ENCODE results near the gene RBM19.

RBM19 gene

DNA sequence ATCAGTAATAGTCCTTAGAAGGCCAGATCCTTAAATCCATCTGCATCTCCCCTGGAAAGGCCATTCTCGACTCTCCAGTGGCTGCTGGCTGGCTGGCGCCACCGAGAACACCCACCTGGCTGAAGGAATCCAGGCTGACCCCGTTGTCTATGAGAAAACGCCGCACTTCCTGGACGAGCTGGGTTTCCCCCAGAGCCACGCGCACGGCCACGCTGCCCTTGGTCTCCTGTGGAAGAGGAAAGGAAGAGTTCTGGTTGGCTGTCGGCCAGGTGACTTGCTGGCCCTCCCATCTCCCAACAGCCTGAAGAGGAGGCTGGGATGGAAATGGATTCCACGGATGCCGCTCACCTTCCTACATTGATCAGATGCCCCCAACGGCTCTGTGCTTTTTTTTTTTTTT, 23.9 kb downstream of the RBM19 start:
- Histone ChIP-seq H3K9ac (ENCODE audit: low read length) (no peak overlapping the region), H3K36me3 (ENCODE audit: control insufficient read depth, insufficient read depth, low read length) (peaks cover 45% of the 10 kb centered on the region), H3K4me1 (ENCODE audit: control insufficient read depth, insufficient read depth, low read length) (no peaks in the 10 kb centered on the region), H3K27me3 (ENCODE audit: control insufficient read depth, insufficient read depth, low read length) (no peaks in the 10 kb centered on the region), H3K4me3 (ENCODE audit: low read length) (no peak overlapping the region), H3K27ac (ENCODE audit: low read depth, low read length) (no peak overlapping the region)

DNA sequence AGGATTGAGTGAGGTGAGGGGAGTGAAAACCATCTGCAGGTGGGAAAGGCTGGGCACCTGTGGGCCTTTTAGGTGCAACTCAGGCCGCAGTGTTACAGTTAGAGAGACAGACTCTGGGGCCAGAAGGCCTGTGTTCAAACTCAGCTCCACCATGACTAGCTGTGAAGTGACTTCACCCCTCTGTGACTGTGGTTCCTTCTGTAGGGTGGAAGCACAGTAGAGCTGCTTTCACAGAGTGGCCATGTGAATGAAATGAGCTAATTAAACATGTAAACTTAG, 25.0 kb downstream of the RBM19 start:
- no peaks in the 10 kb centered on the region for H3K4me1 ChIP-seq (ENCODE audit: control insufficient read depth, insufficient read depth, low read length)
- H3K36me3 ChIP-seq (ENCODE audit: control insufficient read depth, insufficient read depth, low read length) = peaks cover 44% of the 10 kb centered on the region
- H3K27ac ChIP-seq (ENCODE audit: low read depth, low read length) = no peak overlapping the region
- H3K27me3 ChIP-seq (ENCODE audit: control insufficient read depth, insufficient read depth, low read length) = no peaks in the 10 kb centered on the region
- H3K9ac ChIP-seq (ENCODE audit: low read length) = no peak overlapping the region
- H3K4me3 ChIP-seq (ENCODE audit: low read length) = no peak overlapping the region

DNA sequence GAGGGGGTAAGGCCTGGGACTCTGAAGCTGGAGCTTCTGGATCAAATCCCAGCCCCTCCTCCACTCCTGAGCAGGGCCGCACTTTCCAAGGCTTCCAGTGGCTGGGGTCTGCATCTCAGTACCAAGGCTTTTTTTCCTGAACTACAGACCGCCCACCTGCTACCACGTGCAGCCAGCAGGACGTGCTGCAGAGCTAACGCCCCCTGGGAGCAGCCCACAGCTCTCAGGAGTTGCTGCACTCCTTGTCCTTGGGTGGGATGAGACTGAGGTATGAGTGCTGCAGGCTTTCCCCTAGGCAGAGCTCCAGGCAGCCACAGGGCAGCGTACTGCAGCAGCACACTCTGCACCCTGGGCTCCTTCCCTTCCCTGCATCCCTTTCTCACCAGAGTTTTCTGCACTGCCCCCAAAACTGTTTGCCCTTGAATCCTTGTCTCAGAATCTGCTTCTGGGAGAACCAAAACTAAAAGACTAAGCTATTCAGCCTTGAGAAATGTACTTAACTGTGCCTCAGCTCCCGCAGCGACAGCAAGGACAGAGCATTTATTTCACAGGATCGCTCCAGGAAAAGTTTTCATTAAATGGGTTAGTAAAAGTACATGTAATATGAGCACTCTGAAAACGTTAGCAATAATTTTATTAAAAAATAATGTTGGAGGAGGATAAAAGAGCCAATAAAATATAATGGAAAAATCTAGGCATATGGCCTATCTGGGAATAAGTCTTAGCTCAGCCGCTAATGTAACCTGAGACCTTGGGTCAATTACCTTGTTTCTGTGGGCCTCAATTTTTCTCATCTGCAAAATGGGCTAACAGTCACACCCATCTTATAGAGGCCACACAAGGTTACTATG, 25.5 kb downstream of the RBM19 start:
- Histone ChIP-seq H3K27ac (ENCODE audit: low read depth, low read length) (no peak overlapping the region), H3K9ac (ENCODE audit: low read length) (no peak overlapping the region), H3K4me3 (ENCODE audit: low read length) (no peak overlapping the region), H3K36me3 (ENCODE audit: control insufficient read depth, insufficient read depth, low read length) (peaks cover 40% of the 10 kb centered on the region), H3K4me1 (ENCODE audit: control insufficient read depth, insufficient read depth, low read length) (no peaks in the 10 kb centered on the region), H3K27me3 (ENCODE audit: control insufficient read depth, insufficient read depth, low read length) (no peaks in the 10 kb centered on the region)

DNA sequence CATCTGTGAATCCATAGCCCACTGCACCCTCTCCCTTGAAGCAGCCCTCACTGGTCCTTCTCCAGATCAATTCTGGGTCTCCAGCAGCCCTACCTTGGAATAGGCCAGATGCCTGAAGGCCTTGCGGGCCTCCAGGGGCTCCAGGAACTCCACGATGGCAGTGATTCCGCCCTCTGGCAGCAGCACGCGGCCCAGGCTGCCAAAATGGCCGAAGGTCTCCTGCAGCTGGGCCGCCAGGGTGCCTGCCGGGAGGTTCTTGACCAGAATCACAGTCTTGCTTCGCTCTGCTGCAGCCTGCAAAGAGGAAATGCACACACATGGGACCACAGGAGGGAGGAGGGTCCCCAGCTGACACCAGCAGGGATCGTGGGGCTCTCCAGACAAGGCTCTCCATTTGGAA, 26.3 kb downstream of the RBM19 start:
- Histone ChIP-seq H3K36me3 (ENCODE audit: control insufficient read depth, insufficient read depth, low read length) (peaks cover 34% of the 10 kb centered on the region), H3K27me3 (ENCODE audit: control insufficient read depth, insufficient read depth, low read length) (no peaks in the 10 kb centered on the region), H3K27ac (ENCODE audit: low read depth, low read length) (no peak overlapping the region), H3K4me3 (ENCODE audit: low read length) (no peak overlapping the region), H3K9ac (ENCODE audit: low read length) (no peak overlapping the region), H3K4me1 (ENCODE audit: control insufficient read depth, insufficient read depth, low read length) (no peaks in the 10 kb centered on the region)

DNA sequence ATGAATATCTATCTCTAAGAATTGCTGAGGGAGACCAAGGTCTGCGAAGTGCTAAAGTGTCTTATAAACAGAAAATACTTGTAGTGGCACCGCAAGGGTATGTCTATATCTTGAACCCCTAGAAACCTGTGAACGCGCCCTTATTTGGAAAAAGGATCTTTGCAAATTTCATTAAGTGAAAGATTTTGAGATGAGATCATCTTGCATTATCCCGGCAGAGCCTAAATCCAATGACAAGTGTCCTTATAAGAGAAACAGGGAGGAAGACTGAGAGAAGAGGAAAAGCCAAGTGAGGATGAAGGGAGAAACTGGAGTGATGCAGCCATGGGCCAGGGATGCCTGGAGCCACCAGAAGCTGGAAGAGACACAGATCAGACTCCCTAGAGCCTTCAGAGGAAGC, 27.7 kb downstream of the RBM19 start:
- H3K4me3 ChIP-seq (ENCODE audit: low read length) = no peak overlapping the region
- H3K27me3 ChIP-seq (ENCODE audit: control insufficient read depth, insufficient read depth, low read length) = no peaks in the 10 kb centered on the region

DNA sequence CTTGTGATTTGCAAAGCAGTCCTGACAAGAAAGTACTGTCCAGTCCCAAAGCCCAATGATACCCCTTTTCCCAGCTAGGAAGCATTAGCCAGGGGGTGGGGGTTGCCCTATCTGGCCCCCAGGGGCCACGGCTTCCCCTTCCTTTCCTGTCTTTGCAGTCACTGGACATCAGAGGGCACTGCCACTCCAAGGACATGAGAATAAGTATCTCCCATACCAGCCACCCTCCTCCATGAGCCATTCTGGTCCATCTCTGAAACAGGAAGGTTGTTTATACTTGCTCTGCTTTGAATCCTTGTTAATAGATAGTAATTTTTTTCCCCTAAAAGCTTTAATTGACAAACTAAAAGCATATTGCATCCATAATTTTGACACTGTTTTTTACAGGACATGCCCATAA, 29.7 kb downstream of the RBM19 start:
- Histone ChIP-seq H3K4me3 (ENCODE audit: low read length) (no peak overlapping the region), H3K36me3 (ENCODE audit: control insufficient read depth, insufficient read depth, low read length) (peaks cover 29% of the 10 kb centered on the region), H3K27me3 (ENCODE audit: control insufficient read depth, insufficient read depth, low read length) (no peaks in the 10 kb centered on the region), H3K4me1 (ENCODE audit: control insufficient read depth, insufficient read depth, low read length) (no peaks in the 10 kb centered on the region), H3K9ac (ENCODE audit: low read length) (no peak overlapping the region), H3K27ac (ENCODE audit: low read depth, low read length) (no peak overlapping the region)

More for the DNA sequence above, 27.7 kb downstream of the RBM19 start:
- Histone ChIP-seq H3K27ac (ENCODE audit: low read depth, low read length) (no peak overlapping the region), H3K9ac (ENCODE audit: low read length) (no peak overlapping the region), H3K4me1 (ENCODE audit: control insufficient read depth, insufficient read depth, low read length) (no peaks in the 10 kb centered on the region), H3K36me3 (ENCODE audit: control insufficient read depth, insufficient read depth, low read length) (peaks cover 35% of the 10 kb centered on the region)

DNA sequence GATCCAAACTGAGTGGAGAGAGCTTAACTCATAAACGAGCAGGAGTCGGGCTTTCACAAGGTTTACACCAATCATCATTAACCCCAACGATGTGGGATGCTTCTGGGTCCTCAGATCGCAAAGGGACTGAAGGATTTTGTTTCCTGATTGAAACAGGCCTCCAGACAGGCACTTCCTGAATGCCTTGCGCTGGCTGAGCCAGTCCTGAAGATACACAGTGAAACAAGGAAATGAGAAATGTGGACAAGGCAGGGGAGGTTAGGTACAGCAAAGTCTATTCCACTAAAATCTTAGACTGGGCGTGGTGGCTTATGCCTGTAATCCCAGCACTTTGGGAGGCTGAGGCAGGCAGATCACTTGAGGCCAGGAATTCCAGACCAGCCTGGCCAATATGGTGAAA, 30.7 kb downstream of the RBM19 start:
- Histone ChIP-seq H3K4me1 (ENCODE audit: control insufficient read depth, insufficient read depth, low read length) (no peaks in the 10 kb centered on the region), H3K4me3 (ENCODE audit: low read length) (no peak overlapping the region), H3K9ac (ENCODE audit: low read length) (no peak overlapping the region), H3K36me3 (ENCODE audit: control insufficient read depth, insufficient read depth, low read length) (peaks cover 22% of the 10 kb centered on the region), H3K27me3 (ENCODE audit: control insufficient read depth, insufficient read depth, low read length) (no peaks in the 10 kb centered on the region), H3K27ac (ENCODE audit: low read depth, low read length) (no peak overlapping the region)

DNA sequence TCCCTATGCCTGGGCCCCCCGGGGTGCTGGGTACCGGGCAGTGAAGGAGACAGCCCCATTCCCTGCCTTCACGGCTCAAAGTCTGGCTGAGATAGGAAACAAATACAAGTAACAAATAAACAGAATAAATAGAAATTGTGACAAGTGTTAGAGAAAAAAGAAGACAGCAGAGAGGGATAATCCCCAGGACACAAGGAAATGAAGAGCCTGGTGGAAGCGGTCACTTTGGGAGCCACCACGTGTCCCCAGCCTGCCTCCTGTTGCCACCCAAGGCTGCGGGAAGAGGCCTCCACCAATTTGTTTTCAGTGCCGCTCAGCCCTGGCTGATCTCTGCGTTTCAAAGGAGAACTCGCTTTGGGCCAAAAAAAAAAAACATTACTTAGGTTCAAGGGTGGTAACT, 31.2 kb downstream of the RBM19 start:
- Histone ChIP-seq H3K4me1 (ENCODE audit: control insufficient read depth, insufficient read depth, low read length) (no peaks in the 10 kb centered on the region), H3K4me3 (ENCODE audit: low read length) (no peak overlapping the region), H3K27ac (ENCODE audit: low read depth, low read length) (no peak overlapping the region), H3K9ac (ENCODE audit: low read length) (no peak overlapping the region), H3K27me3 (ENCODE audit: control insufficient read depth, insufficient read depth, low read length) (no peaks in the 10 kb centered on the region), H3K36me3 (ENCODE audit: control insufficient read depth, insufficient read depth, low read length) (peaks cover 20% of the 10 kb centered on the region)

DNA sequence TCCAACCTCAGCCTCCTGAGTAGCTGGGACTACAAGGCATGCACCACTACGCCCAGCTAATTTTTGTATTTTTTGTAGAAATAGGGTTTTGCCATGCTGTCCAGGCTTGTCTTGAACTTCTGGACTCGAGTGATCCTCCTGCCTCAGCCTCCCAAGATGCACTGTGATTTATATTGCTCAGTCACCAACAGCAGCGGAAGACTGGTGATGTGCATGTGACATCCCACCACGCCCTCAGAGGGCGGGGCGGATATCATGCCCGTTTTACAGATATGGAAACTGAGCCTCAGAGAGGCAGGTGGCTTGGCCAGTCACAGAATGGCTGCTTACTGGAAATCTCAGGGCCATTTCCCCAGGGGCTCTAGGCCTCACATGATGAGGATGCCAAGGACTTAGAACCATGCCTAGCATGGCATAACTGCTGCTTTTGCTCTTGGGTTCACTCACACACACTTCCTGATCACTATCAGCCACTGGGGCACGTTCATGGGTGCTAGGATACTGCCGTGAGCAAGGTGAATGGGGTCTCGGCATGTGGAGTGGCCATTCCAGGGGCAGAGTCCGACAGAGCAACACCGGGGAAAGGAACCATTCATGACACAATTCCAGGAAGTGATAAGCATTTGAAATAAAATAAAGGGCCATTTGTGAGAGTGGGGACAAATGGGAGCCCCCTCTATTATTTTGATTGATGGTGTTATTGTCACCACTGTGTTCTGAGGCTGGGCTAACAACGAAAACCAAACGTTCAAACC, 31.9 kb downstream of the RBM19 start:
- Histone ChIP-seq H3K9ac (ENCODE audit: low read length) (no peak overlapping the region), H3K36me3 (ENCODE audit: control insufficient read depth, insufficient read depth, low read length) (peaks cover 19% of the 10 kb centered on the region), H3K27me3 (ENCODE audit: control insufficient read depth, insufficient read depth, low read length) (no peaks in the 10 kb centered on the region), H3K27ac (ENCODE audit: low read depth, low read length) (no peak overlapping the region), H3K4me1 (ENCODE audit: control insufficient read depth, insufficient read depth, low read length) (no peaks in the 10 kb centered on the region), H3K4me3 (ENCODE audit: low read length) (no peak overlapping the region)

DNA sequence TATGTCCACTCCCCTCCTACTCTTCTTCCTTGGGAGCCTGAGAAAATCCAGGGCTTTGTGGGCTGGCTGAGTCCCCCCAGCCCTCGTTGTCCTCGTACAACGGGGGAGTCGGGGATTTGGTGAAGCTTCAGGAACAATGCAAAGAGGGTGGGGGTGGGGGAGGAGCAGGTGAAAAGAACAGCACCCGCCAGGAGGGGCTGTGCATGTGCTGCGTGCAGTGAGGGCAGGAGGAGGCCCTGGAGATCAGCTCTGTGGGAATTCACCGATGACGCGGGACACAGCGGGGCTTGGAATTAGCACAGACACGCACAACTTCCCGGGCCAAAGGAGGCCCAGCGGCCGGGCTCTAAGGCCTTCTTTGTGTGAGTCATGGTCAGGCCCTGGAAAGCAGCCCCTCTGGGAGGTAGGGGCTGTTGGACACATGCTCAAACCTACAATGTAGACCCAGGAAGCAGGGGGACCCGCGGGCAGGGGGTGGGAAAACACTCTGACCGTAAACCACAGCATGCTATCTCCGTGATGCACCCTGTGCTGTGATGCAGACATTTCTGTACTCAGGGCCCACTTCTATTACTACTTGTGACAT, 32.8 kb downstream of the RBM19 start:
- peaks cover 19% of the 10 kb centered on the region for H3K36me3 ChIP-seq (ENCODE audit: control insufficient read depth, insufficient read depth, low read length)
- no peak overlapping the region for H3K27ac ChIP-seq (ENCODE audit: low read depth, low read length)

DNA sequence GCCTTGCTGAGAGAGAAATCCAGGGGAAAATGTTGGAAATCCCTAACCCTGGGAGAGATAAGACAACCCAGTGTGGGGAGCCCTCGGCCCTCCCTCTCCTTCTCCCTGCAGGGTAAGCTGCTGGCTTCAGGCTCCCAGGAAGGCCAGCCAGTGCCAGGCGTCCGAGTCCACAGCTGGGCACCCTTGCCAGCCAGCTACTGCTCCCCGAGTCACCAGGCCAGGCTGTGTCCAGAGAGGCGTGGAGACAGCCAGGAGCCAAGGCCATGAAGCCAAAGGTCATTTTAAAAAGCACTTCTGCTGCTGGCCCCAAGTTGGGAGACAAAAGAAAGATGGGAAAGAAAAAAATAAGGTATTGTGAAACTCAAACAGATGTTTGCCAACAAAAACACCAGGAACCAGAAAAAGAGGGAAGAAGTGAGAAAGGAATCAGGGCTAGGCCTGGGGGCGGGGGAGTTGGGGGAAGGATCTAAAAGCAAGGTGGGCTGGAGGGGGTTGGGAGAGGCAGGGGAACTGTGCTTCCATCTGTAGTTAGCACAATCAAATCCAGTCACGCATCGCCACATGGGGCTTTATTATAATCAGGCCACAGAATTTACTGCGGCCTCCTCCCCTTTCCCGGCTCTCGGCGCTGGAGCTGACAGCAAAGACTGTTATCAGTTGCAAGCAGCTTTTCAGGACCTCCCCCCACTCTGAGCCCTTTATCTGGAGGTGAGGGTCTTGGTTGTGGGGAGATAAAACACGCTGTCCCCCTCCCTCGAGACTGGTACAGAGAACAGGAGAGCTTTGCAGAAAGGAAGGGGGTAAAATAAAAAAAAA, 33.5 kb downstream of the RBM19 start:
- peaks cover 19% of the 10 kb centered on the region for H3K36me3 ChIP-seq (ENCODE audit: control insufficient read depth, insufficient read depth, low read length)
- no peak overlapping the region for H3K4me3 ChIP-seq (ENCODE audit: low read length)
- H3K27ac ChIP-seq (ENCODE audit: low read depth, low read length) = no peak overlapping the region
- no peaks in the 10 kb centered on the region for H3K27me3 ChIP-seq (ENCODE audit: control insufficient read depth, insufficient read depth, low read length)
- no peak overlapping the region for H3K9ac ChIP-seq (ENCODE audit: low read length)
- no peaks in the 10 kb centered on the region for H3K4me1 ChIP-seq (ENCODE audit: control insufficient read depth, insufficient read depth, low read length)

More for the DNA sequence above, 32.8 kb downstream of the RBM19 start:
- Histone ChIP-seq H3K27me3 (ENCODE audit: control insufficient read depth, insufficient read depth, low read length) (no peaks in the 10 kb centered on the region), H3K9ac (ENCODE audit: low read length) (no peak overlapping the region), H3K4me3 (ENCODE audit: low read length) (no peak overlapping the region), H3K4me1 (ENCODE audit: control insufficient read depth, insufficient read depth, low read length) (no peaks in the 10 kb centered on the region)

DNA sequence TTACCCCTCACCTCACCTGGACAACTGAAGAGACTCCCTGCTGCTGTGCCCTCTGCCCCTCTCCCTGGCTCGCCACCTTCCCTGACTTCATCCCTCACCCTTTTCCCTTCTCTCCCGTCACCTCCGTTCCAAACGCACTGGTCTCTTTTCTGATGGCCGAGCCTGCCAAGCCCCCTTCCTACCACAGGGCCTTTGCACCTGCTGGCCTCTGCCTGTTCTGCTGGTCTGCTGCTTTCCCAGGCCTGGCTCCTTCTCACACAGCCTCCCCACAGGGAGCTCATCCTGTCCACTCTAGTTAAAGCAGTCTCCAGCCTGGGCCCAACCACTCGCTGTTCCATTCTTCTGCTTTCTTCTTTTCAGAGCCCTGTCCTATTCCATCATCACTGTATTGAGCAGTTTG, 34.6 kb downstream of the RBM19 start:
- Histone ChIP-seq H3K4me3 (ENCODE audit: low read length) (no peak overlapping the region), H3K9ac (ENCODE audit: low read length) (no peak overlapping the region), H3K36me3 (ENCODE audit: control insufficient read depth, insufficient read depth, low read length) (peaks cover 18% of the 10 kb centered on the region), H3K27me3 (ENCODE audit: control insufficient read depth, insufficient read depth, low read length) (no peaks in the 10 kb centered on the region), H3K4me1 (ENCODE audit: control insufficient read depth, insufficient read depth, low read length) (no peaks in the 10 kb centered on the region), H3K27ac (ENCODE audit: low read depth, low read length) (no peak overlapping the region)
